MM.1S (cell line): ENCODE results near the gene GTF3C5.

Experiments used
- DNase-seq: peaks from one replicate; pipeline ENCODE4 v3.0.0-alpha.2; 2015
- H2AFZ ChIP-seq: fragments of 300-600 bp; sonication (generic); 2 replicates; pipeline ENCODE4 v1.6.0; 2016; ENCODE audit warnings: antibody characterized with exemption, low read length
- H3F3A ChIP-seq: fragments of 300-600 bp; sonication (generic); 2 replicates; pipeline ENCODE4 v1.6.1; 2016; ENCODE audit warnings: mild to moderate bottlenecking, antibody characterized with exemption, low read length, moderate library complexity, mixed read lengths; ENCODE audit not compliant: insufficient read depth
- H3K27ac ChIP-seq: fragments of 300-600 bp; sonication (generic); 2 replicates; pipeline ENCODE4 v1.5.1; 2016; ENCODE audit warnings: mild to moderate bottlenecking, low read length
- H3K27me3 ChIP-seq: fragments of 300-600 bp; sonication (generic); replicated peaks from 2 replicates; pipeline ENCODE4 v1.6.0; 2016; ENCODE audit warnings: low read length; ENCODE audit not compliant: insufficient read depth
- H3K36me3 ChIP-seq: fragments of 300-600 bp; sonication (generic); replicated peaks from 2 replicates; pipeline ENCODE4 v1.6.1; 2016; ENCODE audit warnings: mild to moderate bottlenecking, low read length, mixed read lengths; ENCODE audit not compliant: insufficient read depth
- H3K4me1 ChIP-seq: fragments of 300-600 bp; sonication (generic); 2 replicates; pipeline ENCODE4 v1.6.1; 2016; ENCODE audit warnings: low read length, mixed read lengths
- H3K4me2 ChIP-seq: fragments of 300-600 bp; sonication (generic); 2 replicates; pipeline ENCODE4 v1.6.0; 2016; ENCODE audit warnings: low read depth, low read length
- H3K4me3 ChIP-seq: fragments of 300-600 bp; sonication (generic); 2 replicates; pipeline ENCODE4 v1.5.1; 2016; ENCODE audit warnings: low read length, mixed read lengths
- H3K79me2 ChIP-seq: fragments of 300-600 bp; sonication (generic); 2 replicates; pipeline ENCODE4 v1.6.1; 2016; ENCODE audit warnings: mixed run types, low read length, mixed read lengths
- H3K9ac ChIP-seq: fragments of 300-600 bp; sonication (generic); 2 replicates; pipeline ENCODE4 v1.6.1; 2016; ENCODE audit warnings: low read length, mixed read lengths
- H3K9me2 ChIP-seq: fragments of 300-600 bp; sonication (generic); replicated peaks from 2 replicates; pipeline ENCODE4 v1.6.1; 2016; ENCODE audit warnings: mild to moderate bottlenecking, low read length, mixed read lengths; ENCODE audit not compliant: insufficient read depth
- H3K9me3 ChIP-seq: fragments of 300-600 bp; sonication (generic); replicated peaks from 2 replicates; pipeline ENCODE4 v1.6.1; 2016; ENCODE audit warnings: mild to moderate bottlenecking, low read length, mixed read lengths; ENCODE audit not compliant: insufficient read depth
- H4K20me1 ChIP-seq: fragments of 300-600 bp; sonication (generic); 2 replicates; pipeline ENCODE4 v1.6.1; 2016; ENCODE audit warnings: mild to moderate bottlenecking, low read length, moderate library complexity, mixed read lengths; ENCODE audit not compliant: insufficient read depth
- CTCF ChIP-seq: fragments of 300-600 bp; sonication (generic); IDR thresholded peaks from 2 replicates; pipeline ENCODE4 v1.5.1; 2016; ENCODE audit warnings: antibody characterized with exemption, low read length, mixed read lengths
- EZH2 ChIP-seq: fragments of 300-600 bp; sonication (generic); optimal IDR thresholded peaks from 2 replicates; pipeline ENCODE3; 2017; ENCODE audit warnings: low read depth, mild to moderate bottlenecking, antibody characterized with exemption, low read length, mixed read lengths
- EZH2phosphoT487 ChIP-seq: fragments of 300-600 bp; sonication (generic); IDR thresholded peaks from 2 replicates; pipeline ENCODE4 v1.6.1; 2018; ENCODE audit warnings: antibody characterized with exemption, low read length

GTF3C5 gene

GRCh38 chr9:133063159-133063499, 32.3 kb downstream of the GTF3C5 start:
- Histone ChIP-seq H3K36me3 (no peaks in the 10 kb centered on the region), H3K9ac (no peak overlapping the region), H3K79me2 (no peaks in the 10 kb centered on the region), H4K20me1 (no peaks in the 10 kb centered on the region), H3K27me3 (0 out of 2 replicates have a peak, but pooled peaks cover 10% of the 10 kb centered on the region), H3K4me2 (no peak overlapping the region), H3F3A (peaks cover 3% of the 10 kb centered on the region; the same call in 1 of the 2 replicates), H3K4me3 (no peak overlapping the region), H2AFZ (no peak overlapping the region), H3K4me1 (peaks cover 20% of the 10 kb centered on the region), H3K9me2 (no peaks in the 10 kb centered on the region), H3K27ac (no peak overlapping the region), H3K9me3 (no peaks in the 10 kb centered on the region)
- no peak for TF ChIP-seq EZH2
- TF ChIP-seq CTCF = no peak
- no peak for TF ChIP-seq EZH2phosphoT487
- DNase-seq = no peak

- Histone ChIP-seq H3K79me2 (no peaks in the 10 kb centered on the region), H3K9me3 (no peaks in the 10 kb centered on the region), H3K4me1 (peaks cover 14% of the 10 kb centered on the region; the same call in 1 of the 2 replicates), H3K36me3 (no peaks in the 10 kb centered on the region), H3K9ac (no peak overlapping the region), H3K4me3 (no peak overlapping the region), H3K27ac (no peak overlapping the region), H3K4me2 (no peak overlapping the region), H3K9me2 (no peaks in the 10 kb centered on the region), H4K20me1 (no peaks in the 10 kb centered on the region), H3K27me3 (0 out of 2 replicates have a peak, but pooled peaks cover 10% of the 10 kb centered on the region), H2AFZ (no peak overlapping the region), H3F3A (peaks cover 3% of the 10 kb centered on the region; the same call in 1 of the 2 replicates)
- TF ChIP-seq EZH2 (no peak), CTCF (no peak), EZH2phosphoT487 (no peak)
- no peak for DNase-seq
Measured at GRCh38 chr9:133063500-133064231, 32.9 kb downstream of the GTF3C5 start.

GRCh38 chr9:133064241-133065069, 33.7 kb downstream of the GTF3C5 start:
- TF ChIP-seq EZH2phosphoT487 (no peak), EZH2 (no peak), CTCF (no peak)
- 0 out of 2 replicates have a peak, but pooled peaks cover 10% of the 10 kb centered on the region for H3K27me3 ChIP-seq
- H2AFZ ChIP-seq = no peak overlapping the region
- no peak overlapping the region for H3K4me3 ChIP-seq
- no peaks in the 10 kb centered on the region for H3K9me3 ChIP-seq
- no peaks in the 10 kb centered on the region for H3K36me3 ChIP-seq
- no peaks in the 10 kb centered on the region for H4K20me1 ChIP-seq
- 0 out of 2 replicates have a peak, but pooled peaks cover 9% of the 10 kb centered on the region for H3K4me1 ChIP-seq
- no peak overlapping the region for H3K9ac ChIP-seq
- no peaks in the 10 kb centered on the region for H3K9me2 ChIP-seq
- H3F3A ChIP-seq = peaks cover 3% of the 10 kb centered on the region; the same call in 1 of the 2 replicates
- no peaks in the 10 kb centered on the region for H3K79me2 ChIP-seq
- H3K27ac ChIP-seq = no peak overlapping the region
- H3K4me2 ChIP-seq = no peak overlapping the region
- DNase-seq = no peak
